HL-60 (cell line): ENCODE measurements around the gene CD151.

ENCODE experiments used
- GABPA ChIP-seq: IDR thresholded peaks from 2 replicates; pipeline ENCODE4 v1.6.1; 2012; ENCODE audit warnings: low read depth
- POLR2AphosphoS5 ChIP-seq: IDR thresholded peaks from 2 replicates; pipeline ENCODE4 v1.6.1; 2012; ENCODE audit warnings: low read depth
- TF ChIP-seq, protein P1 (sequence below): IDR thresholded peaks from 2 replicates; pipeline ENCODE4 v1.6.1; 2012; ENCODE audit warnings: low read depth; ENCODE audit not compliant: insufficient replicate concordance
- TF ChIP-seq, protein P2 (sequence below): IDR thresholded peaks from one replicate; pipeline ENCODE4 v1.5.1; 2011; ENCODE audit warnings: low read length, control low read depth, inconsistent platforms; ENCODE audit not compliant: insufficient read depth

DNA sequence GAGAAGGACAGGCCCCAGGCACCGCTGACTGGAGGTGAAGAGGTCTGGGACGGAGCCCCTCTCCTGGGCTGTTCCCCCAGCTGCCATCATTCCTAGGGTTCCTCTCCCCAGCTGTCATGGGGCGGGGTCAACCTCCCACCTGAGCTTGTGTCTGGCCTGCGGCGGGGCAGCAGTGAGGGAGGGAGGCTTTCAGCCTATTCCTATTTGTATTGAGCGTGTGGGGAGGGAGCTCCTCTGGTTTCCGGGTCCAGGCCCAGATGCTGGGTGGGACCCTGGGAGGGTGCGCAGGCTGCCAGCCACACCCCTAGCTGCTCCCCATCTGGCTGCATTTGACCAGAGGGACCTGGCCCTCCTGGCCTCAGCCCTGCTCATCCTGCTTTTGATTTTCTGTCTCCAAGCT lies 23.6 kb downstream of the CD151 start:
- TF ChIP-seq, protein P1, sequence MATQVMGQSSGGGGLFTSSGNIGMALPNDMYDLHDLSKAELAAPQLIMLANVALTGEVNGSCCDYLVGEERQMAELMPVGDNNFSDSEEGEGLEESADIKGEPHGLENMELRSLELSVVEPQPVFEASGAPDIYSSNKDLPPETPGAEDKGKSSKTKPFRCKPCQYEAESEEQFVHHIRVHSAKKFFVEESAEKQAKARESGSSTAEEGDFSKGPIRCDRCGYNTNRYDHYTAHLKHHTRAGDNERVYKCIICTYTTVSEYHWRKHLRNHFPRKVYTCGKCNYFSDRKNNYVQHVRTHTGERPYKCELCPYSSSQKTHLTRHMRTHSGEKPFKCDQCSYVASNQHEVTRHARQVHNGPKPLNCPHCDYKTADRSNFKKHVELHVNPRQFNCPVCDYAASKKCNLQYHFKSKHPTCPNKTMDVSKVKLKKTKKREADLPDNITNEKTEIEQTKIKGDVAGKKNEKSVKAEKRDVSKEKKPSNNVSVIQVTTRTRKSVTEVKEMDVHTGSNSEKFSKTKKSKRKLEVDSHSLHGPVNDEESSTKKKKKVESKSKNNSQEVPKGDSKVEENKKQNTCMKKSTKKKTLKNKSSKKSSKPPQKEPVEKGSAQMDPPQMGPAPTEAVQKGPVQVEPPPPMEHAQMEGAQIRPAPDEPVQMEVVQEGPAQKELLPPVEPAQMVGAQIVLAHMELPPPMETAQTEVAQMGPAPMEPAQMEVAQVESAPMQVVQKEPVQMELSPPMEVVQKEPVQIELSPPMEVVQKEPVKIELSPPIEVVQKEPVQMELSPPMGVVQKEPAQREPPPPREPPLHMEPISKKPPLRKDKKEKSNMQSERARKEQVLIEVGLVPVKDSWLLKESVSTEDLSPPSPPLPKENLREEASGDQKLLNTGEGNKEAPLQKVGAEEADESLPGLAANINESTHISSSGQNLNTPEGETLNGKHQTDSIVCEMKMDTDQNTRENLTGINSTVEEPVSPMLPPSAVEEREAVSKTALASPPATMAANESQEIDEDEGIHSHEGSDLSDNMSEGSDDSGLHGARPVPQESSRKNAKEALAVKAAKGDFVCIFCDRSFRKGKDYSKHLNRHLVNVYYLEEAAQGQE = no peak
- TF ChIP-seq, protein P2, sequence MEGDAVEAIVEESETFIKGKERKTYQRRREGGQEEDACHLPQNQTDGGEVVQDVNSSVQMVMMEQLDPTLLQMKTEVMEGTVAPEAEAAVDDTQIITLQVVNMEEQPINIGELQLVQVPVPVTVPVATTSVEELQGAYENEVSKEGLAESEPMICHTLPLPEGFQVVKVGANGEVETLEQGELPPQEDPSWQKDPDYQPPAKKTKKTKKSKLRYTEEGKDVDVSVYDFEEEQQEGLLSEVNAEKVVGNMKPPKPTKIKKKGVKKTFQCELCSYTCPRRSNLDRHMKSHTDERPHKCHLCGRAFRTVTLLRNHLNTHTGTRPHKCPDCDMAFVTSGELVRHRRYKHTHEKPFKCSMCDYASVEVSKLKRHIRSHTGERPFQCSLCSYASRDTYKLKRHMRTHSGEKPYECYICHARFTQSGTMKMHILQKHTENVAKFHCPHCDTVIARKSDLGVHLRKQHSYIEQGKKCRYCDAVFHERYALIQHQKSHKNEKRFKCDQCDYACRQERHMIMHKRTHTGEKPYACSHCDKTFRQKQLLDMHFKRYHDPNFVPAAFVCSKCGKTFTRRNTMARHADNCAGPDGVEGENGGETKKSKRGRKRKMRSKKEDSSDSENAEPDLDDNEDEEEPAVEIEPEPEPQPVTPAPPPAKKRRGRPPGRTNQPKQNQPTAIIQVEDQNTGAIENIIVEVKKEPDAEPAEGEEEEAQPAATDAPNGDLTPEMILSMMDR = no peak
- TF ChIP-seq POLR2AphosphoS5 (no peak), GABPA (no peak)
